SU-DHL-6 (cell line): ENCODE data around the gene CIB4.

ENCODE experiments used
- CTCF ChIP-seq: fragments of 200-600 bp; sonication (generic); IDR thresholded peaks from one replicate; pipeline ENCODE4 v1.5.1; 2017; ENCODE audit warnings: antibody characterized with exemption, mild to moderate bottlenecking, low read length, moderate library complexity; ENCODE audit not compliant: insufficient read depth, poor library complexity, severe bottlenecking
- EZH2phosphoT487 ChIP-seq: fragments of 200-600 bp; sonication (generic), shearing (Covaris generic); conservative IDR thresholded peaks from 2 replicates; pipeline ENCODE4 v1.6.1; 2018; ENCODE audit warnings: mild to moderate bottlenecking, antibody characterized with exemption, low read length, moderate library complexity, mixed read lengths

GRCh38 chr2:26640331-26640745, 828 bp downstream of the CIB4 start:
- TF ChIP-seq CTCF (no peak), EZH2phosphoT487 (no peak)
